Naive B cell (primary cell): ENCODE results near the gene HOXD12. TPM values are rescaled to one million over a fixed set of nuclear protein-coding genes. Genes with fewer than 3 reads are reported as not detected.

Source experiments
- ATAC-seq, 2 donors: fragments of 150-1000 bp; cut with Tn5 transposase; 2 replicates each; pipeline ENCODE4 v1.10.0; 2021; ENCODE audit warnings: low read depth in 2 of 2, mild to moderate bottlenecking in 2 of 2, moderate library complexity in 2 of 2
- DNase-seq: peaks from one replicate; pipeline ENCODE4 v3.0.0; 2022
- H3K27ac Mint-ChIP-seq, 6 donors: one replicate each; pipeline ENCODE4 v1.8.0; 2020 to 2022; ENCODE audit warnings: mild to moderate bottlenecking in 6 of 6, mixed read lengths in 6 of 6, moderate library complexity in 5 of 6, inconsistent platforms in 2 of 6
- H3K27me3 Mint-ChIP-seq, 3 donors: one replicate each; pipeline ENCODE4 v1.8.0; 2021 to 2022; ENCODE audit warnings: mixed read lengths in 3 of 3, mild to moderate bottlenecking in 1 of 3
- H3K36me3 Mint-ChIP-seq, 2 donors: one replicate each; pipeline ENCODE4 v1.8.0; 2020 to 2022; ENCODE audit warnings: mixed read lengths in 2 of 2, inconsistent platforms in 1 of 2, mild to moderate bottlenecking in 1 of 2
- H3K4me1 Mint-ChIP-seq, 3 donors: one replicate each; pipeline ENCODE4 v1.8.0; 2020 to 2022; ENCODE audit warnings: mixed read lengths in 3 of 3, inconsistent platforms in 1 of 3, mild to moderate bottlenecking in 1 of 3, moderate library complexity in 1 of 3
- H3K4me3 Mint-ChIP-seq, 8 donors: one replicate each; pipeline ENCODE4 v1.8.0; 2020 to 2022; ENCODE audit warnings: mild to moderate bottlenecking in 8 of 8, mixed read lengths in 8 of 8, moderate library complexity in 8 of 8, inconsistent platforms in 2 of 8
- H3K9me3 Mint-ChIP-seq, 7 donors: one replicate each; pipeline ENCODE4 v1.8.0; 2020 to 2022; ENCODE audit warnings: mixed read lengths in 7 of 7, mild to moderate bottlenecking in 5 of 7, inconsistent platforms in 2 of 7, moderate library complexity in 1 of 7
- polyA plus RNA-seq, 6 donors: library from polyadenylated mRNA; unstranded; fragments of 300-500 nt; fragmentation: Illumina TruSeq; gene quantifications; one replicate each; pipeline ENCODE4 v1.2.3, GENCODE V29; 2021; ENCODE audit warnings: low read depth in 6 of 6

The HOXD12 gene
- polyA plus RNA-seq, 6 donors from 2014 or later = not detected

DNA sequence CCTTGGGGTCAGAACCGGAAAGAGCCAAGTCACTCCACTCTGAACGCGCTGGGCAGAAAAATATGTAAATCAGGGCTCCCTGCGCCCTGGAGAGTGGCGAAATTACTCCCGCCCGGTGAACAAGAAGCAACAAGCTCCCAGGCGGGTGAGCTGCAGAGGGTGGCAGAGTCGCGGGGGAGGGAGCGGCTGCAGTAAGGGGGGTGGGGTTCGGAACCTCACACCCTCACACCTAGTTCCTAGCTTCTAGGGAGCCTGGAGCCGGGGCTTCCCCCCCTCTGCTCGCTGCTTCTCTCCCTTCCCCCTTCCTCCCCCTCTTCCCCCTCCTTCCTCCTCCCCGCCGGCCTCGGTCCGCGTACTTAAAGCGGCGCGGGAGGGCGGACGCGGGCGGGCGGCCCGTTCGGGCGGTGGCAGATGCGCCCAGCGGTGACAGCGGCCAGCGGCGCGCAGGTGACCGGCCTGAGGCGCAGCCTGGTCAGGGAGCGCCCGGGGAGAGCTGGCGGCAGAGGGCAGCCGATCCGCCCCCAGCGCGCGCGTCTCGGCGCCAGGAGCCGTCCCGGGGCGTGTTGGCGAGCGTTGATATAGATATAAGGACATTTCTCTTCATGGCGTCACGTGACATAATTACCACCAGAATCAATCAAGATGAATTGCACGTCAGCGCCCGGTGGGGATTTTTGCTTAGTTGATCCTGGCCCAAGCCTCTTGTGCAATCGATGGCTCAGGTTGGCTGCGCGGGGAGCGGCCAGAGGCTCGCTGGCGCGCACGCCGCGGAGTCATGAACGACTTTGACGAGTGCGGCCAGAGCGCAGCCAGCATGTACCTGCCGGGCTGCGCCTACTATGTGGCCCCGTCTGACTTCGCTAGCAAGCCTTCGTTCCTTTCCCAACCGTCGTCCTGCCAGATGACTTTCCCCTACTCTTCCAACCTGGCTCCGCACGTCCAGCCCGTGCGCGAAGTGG lies 7.3 kb downstream of the HOXD12 start, which contains the start of gene HOXD11:
HOXD11 (plus strand) TSS at position 700 of the 959 bp plus-strand sequence; CDS start at position 776, 76 bp downstream.
- peak; percentile 25 to 32 for ATAC-seq
- DNase-seq = no peak
- Mint-ChIP-seq H3K9me3 (peaks cover 0 to 42% (median 11%) of the 10 kb centered on the region in 7 donors), H3K4me1 (peaks cover 21 to 33% (median 31%) of the 10 kb centered on the region in 3 donors), H3K27ac (peak within 1 kb of the TSS in 5 of 6 donors; percentile 53 to 95 (median 87)), H3K36me3 (peaks cover 5 to 15% of the 10 kb centered on the region in 2 donors), H3K27me3 (peaks cover 76 to 84% (median 80%) of the 10 kb centered on the region in 3 donors), H3K4me3 (peak within 1 kb of the TSS; percentile 62 to 91 (median 80))

DNA sequence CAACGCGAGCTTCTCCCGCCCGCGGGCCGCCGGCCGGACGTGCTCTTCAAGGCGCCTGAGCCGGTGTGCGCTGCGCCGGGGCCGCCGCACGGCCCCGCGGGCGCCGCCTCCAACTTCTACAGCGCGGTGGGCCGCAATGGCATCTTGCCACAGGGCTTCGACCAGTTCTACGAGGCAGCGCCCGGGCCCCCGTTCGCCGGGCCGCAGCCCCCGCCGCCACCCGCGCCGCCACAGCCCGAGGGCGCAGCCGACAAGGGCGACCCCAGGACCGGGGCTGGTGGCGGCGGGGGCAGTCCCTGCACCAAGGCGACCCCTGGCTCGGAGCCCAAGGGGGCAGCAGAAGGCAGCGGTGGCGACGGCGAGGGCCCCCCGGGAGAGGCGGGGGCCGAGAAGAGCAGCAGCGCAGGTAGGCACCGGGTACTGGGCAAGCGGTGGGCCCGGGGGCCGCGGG lies 8.2 kb downstream of the HOXD12 start:
- Mint-ChIP-seq H3K4me3 (peak overlapping the region in 1 of 8 donors; percentile 54), H3K27ac (no peak overlapping the region), H3K4me1 (peaks cover 21 to 33% (median 31%) of the 10 kb centered on the region in 3 donors), H3K27me3 (peaks cover 73 to 84% (median 76%) of the 10 kb centered on the region in 3 donors), H3K9me3 (peaks cover 0 to 41% (median 12%) of the 10 kb centered on the region in 7 donors), H3K36me3 (peaks cover 5 to 10% of the 10 kb centered on the region in 2 donors)
- no peak for DNase-seq
- no peak for ATAC-seq

DNA sequence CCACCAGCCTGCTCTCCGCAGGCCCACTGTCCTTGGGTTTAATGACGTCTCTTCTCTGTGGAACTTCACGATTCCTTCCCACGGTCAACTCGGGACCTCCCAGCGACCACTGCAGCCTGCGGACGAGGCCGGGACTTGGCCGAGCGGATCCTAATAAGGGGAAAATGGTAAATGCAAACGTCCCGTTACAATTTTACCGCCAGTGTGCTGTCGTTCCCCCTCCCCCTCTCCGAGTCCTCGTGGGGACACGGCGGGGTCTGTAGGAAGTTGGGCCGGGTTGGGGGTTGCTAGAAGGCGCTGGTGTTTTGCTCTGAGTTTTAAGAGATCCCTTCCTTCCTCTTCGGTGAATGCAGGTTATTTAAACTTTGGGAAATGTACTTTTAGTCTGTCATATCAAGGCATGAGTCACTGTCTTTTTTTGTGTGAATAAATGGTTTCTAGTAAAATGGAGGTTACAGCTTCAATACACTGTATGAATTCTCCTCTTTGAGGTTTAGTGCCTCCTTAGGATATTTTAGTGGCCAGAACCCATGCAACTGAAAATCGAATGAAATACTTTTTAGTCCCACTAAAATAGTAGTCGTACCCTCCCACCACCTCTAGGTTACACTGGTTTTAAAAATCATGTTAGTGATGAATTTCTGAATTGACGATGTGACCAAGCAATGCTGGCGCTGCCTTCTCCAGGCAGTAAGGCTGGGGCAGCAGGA lies 9.8 kb downstream of the HOXD12 start:
- Mint-ChIP-seq H3K27me3 (peaks cover 71 to 80% (median 73%) of the 10 kb centered on the region in 3 donors), H3K27ac (peak overlapping the region in 4 of 6 donors; percentile 66 to 93 (median 86)), H3K36me3 (peaks cover 5 to 10% of the 10 kb centered on the region in 2 donors)

DNA sequence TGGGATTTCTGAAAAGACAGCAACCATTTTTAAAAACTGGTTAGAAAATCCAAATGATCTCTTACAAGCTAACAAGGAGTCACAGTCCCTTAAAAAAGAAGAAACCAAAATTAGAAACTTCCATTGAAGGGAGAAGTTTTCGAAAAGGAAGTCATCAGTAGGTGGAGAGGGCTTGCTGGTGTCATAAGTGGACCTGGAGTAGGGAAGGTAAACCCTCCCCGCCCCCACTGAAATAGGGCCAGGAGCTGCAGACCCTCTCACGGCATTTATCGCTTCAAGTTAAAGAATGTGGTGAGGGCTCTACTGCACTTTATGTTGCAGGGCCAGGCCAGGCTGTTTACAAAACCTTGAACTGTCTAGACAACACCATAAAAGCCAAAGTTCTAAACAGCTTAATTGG lies 10.4 kb downstream of the HOXD12 start:
- peak overlapping the region in 3 of 6 donors; percentile 16 to 92 (median 19) for H3K27ac Mint-ChIP-seq
- ATAC-seq = no peak

More for the DNA sequence above, 9.8 kb downstream of the HOXD12 start:
- DNase-seq = no peak
- no peak for ATAC-seq
- H3K4me3 Mint-ChIP-seq = peak overlapping the region in 5 of 8 donors; percentile 22 to 79 (median 58)
- peaks cover 0 to 38% (median 9%) of the 10 kb centered on the region in 7 donors for H3K9me3 Mint-ChIP-seq
- peaks cover 21 to 32% (median 28%) of the 10 kb centered on the region in 3 donors for H3K4me1 Mint-ChIP-seq

GRCh38 chr2:176110415-176111308 lies 11.1 kb downstream of the HOXD12 start:
- no peak for DNase-seq
- Mint-ChIP-seq H3K36me3 (peaks cover 5 to 10% of the 10 kb centered on the region in 2 donors), H3K27ac (peak overlapping the region in 4 of 6 donors; percentile 39 to 92 (median 66)), H3K27me3 (peaks cover 65 to 73% (median 72%) of the 10 kb centered on the region in 3 donors), H3K4me3 (peak overlapping the region in 3 of 8 donors; percentile 9 to 75 (median 58)), H3K9me3 (peaks cover 0 to 40% (median 8%) of the 10 kb centered on the region in 7 donors), H3K4me1 (peaks cover 13 to 20% (median 19%) of the 10 kb centered on the region in 3 donors)
- ATAC-seq = no peak

More for the DNA sequence above, 10.4 kb downstream of the HOXD12 start:
- peaks cover 5 to 10% of the 10 kb centered on the region in 2 donors for H3K36me3 Mint-ChIP-seq
- peaks cover 19 to 26% (median 26%) of the 10 kb centered on the region in 3 donors for H3K4me1 Mint-ChIP-seq
- peaks cover 0 to 38% (median 8%) of the 10 kb centered on the region in 7 donors for H3K9me3 Mint-ChIP-seq
- DNase-seq = no peak
- peaks cover 70 to 77% (median 72%) of the 10 kb centered on the region in 3 donors for H3K27me3 Mint-ChIP-seq
- H3K4me3 Mint-ChIP-seq = peak overlapping the region in 2 of 8 donors; percentile 58 to 75

DNA sequence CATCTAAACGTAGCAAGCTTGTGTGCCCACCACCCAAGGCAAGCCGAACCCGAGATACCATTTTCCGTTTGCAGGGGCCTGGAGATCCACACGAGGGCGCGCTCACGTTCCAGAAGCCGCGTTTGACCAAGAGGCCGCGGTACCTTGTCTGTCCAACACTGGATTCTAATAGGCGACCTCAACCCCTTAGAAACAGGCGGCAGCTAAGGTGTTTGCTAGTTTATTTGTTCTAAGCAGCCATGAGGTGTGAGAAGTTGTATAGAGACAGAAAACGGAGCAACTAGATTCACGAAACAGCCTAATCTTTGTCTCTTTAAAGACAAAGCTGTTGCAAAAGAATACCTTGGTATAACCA lies 11.7 kb downstream of the HOXD12 start:
- Mint-ChIP-seq H3K27ac (peak overlapping the region in 4 of 6 donors; percentile 39 to 83 (median 65)), H3K36me3 (peaks cover 4 to 5% of the 10 kb centered on the region in 2 donors)
- DNase-seq = no peak

DNA sequence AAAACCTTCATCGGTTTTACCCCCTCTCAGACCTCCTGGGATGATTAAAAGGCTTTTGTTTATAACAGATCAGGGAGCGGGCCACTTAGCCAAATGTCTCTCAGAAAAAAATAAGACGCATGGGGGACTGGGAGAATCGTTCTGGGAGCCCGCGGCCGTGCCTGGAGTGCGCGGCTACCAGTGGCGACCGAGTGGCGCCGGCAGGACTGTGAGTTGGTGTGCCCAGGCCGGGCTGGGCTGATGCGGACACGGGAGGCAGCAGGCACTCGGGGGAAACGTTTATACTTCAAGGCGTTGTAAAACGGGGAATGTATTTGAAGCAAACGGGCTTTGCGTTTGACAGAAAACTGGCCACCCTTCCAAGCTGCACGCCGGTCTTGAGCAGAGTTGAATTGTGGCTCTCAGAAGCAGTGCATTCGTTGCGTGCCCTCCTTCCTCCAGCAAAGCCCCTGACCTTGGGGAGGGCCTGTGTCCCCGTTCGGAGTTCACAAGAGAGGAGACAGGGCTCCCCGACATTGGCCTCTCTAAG lies 12.3 kb downstream of the HOXD12 start:
- peaks cover 66 to 76% (median 75%) of the 10 kb centered on the region in 3 donors for H3K27me3 Mint-ChIP-seq
- peaks cover 4 to 7% of the 10 kb centered on the region in 2 donors for H3K36me3 Mint-ChIP-seq
- ATAC-seq (no peak), DNase-seq (no peak)
- peak overlapping the region in 4 of 8 donors; percentile 37 to 75 (median 49) for H3K4me3 Mint-ChIP-seq
- peaks cover 5 to 17% (median 11%) of the 10 kb centered on the region in 3 donors for H3K4me1 Mint-ChIP-seq
- peaks cover 0 to 40% (median 9%) of the 10 kb centered on the region in 7 donors for H3K9me3 Mint-ChIP-seq
- H3K27ac Mint-ChIP-seq = peak overlapping the region in 3 of 6 donors; percentile 44 to 86 (median 80)

More for the DNA sequence above, 11.7 kb downstream of the HOXD12 start:
- peak overlapping the region in 3 of 8 donors; percentile 9 to 75 (median 44) for H3K4me3 Mint-ChIP-seq
- ATAC-seq = no peak
- H3K4me1 Mint-ChIP-seq = peaks cover 7 to 14% (median 14%) of the 10 kb centered on the region in 3 donors
- peaks cover 64 to 73% (median 72%) of the 10 kb centered on the region in 3 donors for H3K27me3 Mint-ChIP-seq
- H3K9me3 Mint-ChIP-seq = peaks cover 0 to 39% (median 8%) of the 10 kb centered on the region in 7 donors

- ATAC-seq (no peak), DNase-seq (no peak)
- H3K9me3 Mint-ChIP-seq = peaks cover 0 to 44% (median 10%) of the 10 kb centered on the region in 7 donors
- peak overlapping the region in 4 of 6 donors; percentile 54 to 81 (median 68) for H3K27ac Mint-ChIP-seq
- peaks cover 5 to 17% (median 8%) of the 10 kb centered on the region in 3 donors for H3K4me1 Mint-ChIP-seq
- peak overlapping the region in 3 of 8 donors; percentile 42 to 75 (median 56) for H3K4me3 Mint-ChIP-seq
- peaks cover 7 to 9% of the 10 kb centered on the region in 2 donors for H3K36me3 Mint-ChIP-seq
- H3K27me3 Mint-ChIP-seq = peaks cover 73 to 83% (median 78%) of the 10 kb centered on the region in 3 donors
Observed at GRCh38 chr2:176112375-176113302, 13.0 kb downstream of the HOXD12 start.

- H3K9me3 Mint-ChIP-seq = peaks cover 0 to 41% (median 9%) of the 10 kb centered on the region in 7 donors
Observed at GRCh38 chr2:176114120-176114929, 14.7 kb downstream of the HOXD12 start.

DNA sequence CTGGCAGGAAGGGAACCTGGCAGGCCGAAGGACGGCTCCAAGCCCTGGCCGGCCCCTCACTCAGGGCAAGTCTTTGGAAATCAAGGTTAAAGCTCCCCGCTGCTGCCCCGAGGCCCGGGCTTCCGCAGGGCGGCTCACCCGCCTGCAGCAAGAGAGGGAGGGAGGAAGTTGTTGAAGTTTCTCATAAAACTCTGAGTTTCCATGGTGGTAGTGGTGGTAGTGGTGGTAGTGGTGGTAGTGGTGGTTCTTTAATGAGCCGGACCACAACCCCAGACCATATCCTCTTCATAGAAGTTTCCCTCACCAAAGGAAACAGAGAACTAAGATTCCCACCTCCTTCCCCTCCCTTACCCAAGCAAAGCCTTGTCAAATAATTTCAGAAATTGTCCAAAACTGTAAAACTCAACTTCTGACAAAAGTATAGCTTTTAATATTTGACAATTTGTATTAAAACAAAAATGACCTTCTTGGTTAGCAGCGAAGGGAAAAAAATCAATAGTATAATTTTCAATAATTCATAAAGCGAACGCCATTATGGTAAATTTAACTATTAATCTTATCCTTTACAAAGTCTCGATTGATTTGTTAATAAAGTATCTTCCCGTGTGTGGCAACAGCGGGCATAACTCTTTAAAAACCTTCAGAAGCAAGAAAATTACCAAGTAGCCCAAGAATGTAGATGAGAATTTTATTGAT lies 15.5 kb downstream of the HOXD12 start:
- Mint-ChIP-seq H3K36me3 (peaks cover 5 to 22% of the 10 kb centered on the region in 2 donors), H3K4me1 (peaks cover 4 to 14% (median 8%) of the 10 kb centered on the region in 3 donors), H3K27ac (no peak overlapping the region), H3K27me3 (peaks cover 81 to 89% (median 84%) of the 10 kb centered on the region in 3 donors), H3K4me3 (peak overlapping the region in 1 of 8 donors; percentile 65), H3K9me3 (peaks cover 0 to 39% (median 4%) of the 10 kb centered on the region in 7 donors)
- no peak for ATAC-seq
- no peak for DNase-seq

More at GRCh38 chr2:176114120-176114929, 14.7 kb downstream of the HOXD12 start:
- Mint-ChIP-seq H3K27ac (peak overlapping the region in 1 of 6 donors; percentile 42), H3K27me3 (peaks cover 81 to 89% (median 84%) of the 10 kb centered on the region in 3 donors), H3K4me1 (peaks cover 4 to 14% (median 9%) of the 10 kb centered on the region in 3 donors), H3K36me3 (peaks cover 8 to 22% of the 10 kb centered on the region in 2 donors), H3K4me3 (no peak overlapping the region)
- no peak for DNase-seq
- no peak for ATAC-seq
